ENCODE results near the gene COX11.

- no peak for TF ChIP-seq CTCF (conservative IDR thresholded peaks at IDR 0.05; ENCODE audit: low read length)
- no peak for TF ChIP-seq EZH2phosphoT487 (IDR thresholded peaks at IDR 0.05; ENCODE audit: borderline replicate concordance, low read depth, low read length)
Observed at GRCh38 chr17:54933921-54934320, 34.5 kb downstream of the COX11 start.

Measured in OCI-LY7 (cell line).